HG02981 (cell line): ENCODE data around the gene SVIP.

Source experiments
- ATAC-seq: cut with Tn5 transposase; IDR thresholded peaks from one replicate; pipeline ENCODE4 v1.9.1; 2021; ENCODE audit warnings: mild to moderate bottlenecking, moderate library complexity; ENCODE audit not compliant: unreplicated experiment

Gene SVIP

DNA sequence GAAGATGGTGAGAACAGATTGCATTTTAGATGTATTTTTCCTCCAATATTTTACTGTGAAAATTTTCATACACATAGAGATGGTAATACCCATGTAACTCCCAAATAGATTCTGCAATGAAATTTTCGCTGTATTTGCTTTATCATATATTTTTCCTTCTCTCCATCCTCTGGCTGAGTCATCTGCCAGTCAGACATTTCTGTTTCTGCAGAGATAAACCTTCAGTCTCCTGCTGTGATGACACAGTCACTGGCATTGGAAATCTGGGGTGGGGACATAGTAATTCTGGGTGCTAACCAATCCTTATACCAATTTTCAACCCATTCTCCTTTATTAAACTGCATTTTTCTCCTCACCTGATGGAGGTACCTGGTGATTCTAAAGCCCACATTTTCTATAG, 33.7 kb downstream of the SVIP start:
- no peak for ATAC-seq

DNA sequence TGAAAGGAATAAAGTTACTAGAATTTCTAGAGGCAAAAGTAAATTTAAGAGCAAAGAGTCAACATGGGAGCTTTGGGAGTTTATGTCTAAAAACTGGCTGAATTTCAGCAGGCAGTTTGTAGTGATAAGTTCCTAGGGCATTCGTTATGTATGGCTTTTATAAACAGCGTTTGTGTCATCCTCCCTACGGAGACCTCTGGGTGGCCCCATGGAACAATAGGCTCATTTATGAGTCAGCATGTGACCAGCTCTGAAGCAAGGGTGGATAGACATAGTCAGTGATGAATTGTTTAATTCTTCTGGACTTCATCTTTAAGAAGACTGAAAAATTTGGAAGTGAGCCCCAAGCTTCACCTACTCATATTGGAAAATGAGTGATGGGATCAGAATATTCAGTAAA, 37.1 kb downstream of the SVIP start:
- ATAC-seq: peak; percentile 67

DNA sequence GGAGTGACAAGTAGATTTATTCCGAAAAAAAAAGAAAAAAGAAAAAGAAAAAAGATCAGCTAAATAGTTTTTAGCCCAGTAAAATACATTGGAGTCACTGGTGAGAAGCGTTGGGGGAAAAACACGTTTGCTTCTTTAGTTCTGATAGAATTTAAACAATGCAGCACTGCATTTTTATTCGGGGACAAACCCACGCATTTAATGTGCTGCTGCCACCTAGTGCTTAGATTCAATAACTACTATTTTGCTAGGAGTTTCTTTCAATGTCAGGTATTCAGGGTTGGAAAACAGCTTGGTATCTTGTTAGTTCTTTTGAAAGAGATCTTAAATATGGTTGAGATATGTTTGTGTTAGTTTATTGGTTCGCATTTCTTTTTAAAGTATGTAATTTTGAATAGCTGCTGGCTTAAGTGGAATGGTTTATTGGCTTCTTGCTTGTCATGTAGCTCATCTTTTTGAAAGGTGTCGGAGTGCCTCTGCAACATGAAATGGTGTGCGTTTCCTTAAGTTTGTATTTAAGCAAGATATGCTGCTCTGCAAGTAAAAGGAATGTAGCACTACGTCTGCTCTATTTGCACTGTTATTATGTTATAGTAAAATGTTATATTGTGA, 41.9 kb downstream of the SVIP start:
- no peak for ATAC-seq

DNA sequence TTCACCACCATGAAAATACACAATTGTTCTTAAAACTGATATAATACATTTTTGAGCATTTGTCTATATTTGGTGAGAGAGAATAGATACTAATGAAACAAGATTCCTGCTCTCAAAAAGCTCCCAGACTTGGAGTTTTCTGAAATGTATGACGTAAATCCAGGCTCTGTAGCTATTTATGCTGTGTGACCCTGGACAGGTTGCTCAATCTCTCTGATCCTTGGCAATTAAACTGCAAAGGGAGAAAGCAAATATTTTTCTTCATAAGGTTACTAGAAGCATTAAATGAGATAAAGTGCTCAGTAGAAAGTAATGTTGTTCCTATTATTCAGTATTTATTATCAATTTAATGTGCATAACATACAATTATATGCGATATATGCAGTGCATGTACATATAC, 42.5 kb downstream of the SVIP start:
- ATAC-seq: no peak

DNA sequence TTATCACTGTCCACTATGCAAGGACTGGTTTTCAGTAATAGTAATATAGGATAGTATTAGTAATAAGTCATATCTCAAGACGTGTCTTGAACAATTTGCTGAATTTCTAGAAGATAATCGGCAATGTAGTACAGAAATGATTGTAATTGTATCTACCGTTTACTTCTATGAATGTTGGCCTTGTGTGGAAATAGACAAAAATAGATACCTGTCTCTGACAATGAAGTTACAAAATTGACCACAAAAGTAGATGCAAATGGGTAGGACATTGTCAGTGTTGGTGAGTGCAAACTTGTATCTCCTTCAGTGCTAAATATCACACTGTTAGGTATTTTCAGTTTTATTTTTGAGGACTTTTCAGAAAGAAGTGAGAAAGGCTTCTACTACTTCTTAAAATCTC, 43.1 kb downstream of the SVIP start:
- peak; percentile 82 for ATAC-seq

DNA sequence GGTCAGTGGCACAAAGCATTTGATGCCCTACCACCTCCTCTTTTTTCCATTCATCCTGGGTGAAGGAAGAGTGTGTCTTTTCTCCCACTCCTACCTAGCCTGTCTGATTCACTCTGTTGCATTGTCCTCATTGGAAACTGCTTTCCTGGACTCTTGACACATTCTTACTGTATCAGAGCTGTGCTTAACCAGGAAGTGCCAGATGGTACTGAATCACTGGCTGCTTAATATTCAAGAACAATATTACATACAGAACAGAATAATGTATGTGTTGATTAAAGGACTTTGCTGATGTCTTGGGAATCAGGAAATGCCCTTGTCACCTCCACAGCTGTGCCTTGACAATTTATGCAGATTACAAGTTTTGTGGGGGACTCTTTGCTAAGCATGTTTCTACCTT, 44.4 kb downstream of the SVIP start:
- no peak for ATAC-seq

DNA sequence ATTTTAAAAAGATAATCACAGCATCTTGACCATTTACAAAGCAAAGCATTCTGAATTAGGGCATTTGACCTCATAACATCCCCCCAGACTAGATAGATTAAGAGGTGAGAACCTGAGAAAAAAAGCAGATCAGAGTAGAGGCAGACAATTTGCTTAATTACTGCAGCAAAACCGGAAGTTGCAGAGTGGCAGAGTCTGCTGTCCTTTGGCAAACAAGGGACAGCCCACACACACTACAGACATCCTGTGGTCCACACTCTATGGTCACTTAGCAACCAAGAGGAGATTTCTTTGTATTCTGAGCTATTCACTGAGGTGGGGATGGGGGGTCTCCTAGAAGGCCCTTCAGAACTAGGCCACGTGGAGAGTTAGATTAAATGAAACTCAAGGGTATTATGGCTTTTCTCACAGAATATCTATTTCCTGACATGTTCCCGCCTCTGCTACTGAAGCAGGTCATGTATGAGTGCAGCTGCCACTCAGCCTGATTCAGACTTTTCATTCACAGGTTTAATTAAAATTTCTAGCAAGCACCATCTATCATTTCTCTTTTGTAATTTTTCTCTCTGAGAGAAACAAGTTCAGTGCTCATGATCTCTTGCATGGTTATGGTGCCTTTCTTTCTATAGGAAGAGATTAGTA, 48.5 kb downstream of the SVIP start:
- peak; percentile 95 for ATAC-seq

DNA sequence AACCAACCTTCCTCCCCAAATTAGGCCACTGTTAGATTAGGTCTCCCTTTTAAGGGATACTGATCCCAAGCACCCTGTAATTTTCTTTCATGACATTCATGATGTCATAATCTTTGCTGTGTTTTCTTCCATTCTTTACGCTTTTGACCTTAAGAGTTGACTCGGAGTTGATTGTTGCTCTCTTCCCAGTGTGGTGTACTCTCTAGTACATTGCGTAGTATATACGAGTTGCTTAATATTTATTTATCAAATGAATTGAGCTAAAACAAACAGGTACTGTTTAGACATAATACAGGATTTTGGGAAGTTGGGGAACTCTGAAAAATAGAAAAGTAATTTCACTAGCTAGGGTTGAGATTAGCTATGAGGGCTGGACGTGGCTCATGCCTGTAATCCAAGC, 49.8 kb downstream of the SVIP start:
- ATAC-seq: no peak

DNA sequence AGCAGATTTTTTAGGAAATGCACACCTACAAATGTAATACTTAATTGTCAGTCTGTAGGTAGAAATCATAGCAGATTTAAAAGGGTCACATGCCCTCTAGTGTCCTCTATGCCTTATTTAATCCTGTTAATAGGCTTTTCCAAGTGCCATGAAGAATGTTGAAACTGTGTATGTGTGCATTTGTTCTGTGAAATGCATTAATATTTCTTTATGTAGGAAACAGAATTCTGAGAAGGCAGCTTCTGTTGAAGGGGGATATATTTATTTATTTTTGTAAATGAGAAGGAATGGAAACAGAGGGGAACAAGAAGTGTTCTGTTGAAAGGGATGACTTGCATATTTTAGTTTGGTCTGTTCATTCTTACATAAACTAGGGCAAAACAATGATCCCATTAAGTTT, 51.0 kb downstream of the SVIP start:
- ATAC-seq: no peak

DNA sequence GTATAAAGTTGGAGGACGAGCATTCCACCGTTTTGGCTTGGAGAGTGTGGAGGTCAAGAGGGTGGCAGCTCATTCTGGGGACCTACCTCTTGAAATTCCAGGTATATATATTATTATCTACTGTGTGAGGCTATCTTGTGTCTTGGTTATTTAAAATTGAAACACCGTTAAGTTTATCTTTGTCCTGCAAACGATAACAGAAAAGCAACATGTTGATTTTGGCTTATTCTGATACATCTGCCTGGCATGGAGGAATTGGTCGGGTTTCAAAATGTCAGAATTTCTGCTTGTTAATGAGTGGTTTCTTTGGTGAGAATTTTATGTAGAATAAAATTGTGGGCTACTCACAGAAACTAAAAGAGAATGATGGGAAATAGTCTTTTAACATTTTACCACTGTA, 54.4 kb downstream of the SVIP start:
- no peak for ATAC-seq

DNA sequence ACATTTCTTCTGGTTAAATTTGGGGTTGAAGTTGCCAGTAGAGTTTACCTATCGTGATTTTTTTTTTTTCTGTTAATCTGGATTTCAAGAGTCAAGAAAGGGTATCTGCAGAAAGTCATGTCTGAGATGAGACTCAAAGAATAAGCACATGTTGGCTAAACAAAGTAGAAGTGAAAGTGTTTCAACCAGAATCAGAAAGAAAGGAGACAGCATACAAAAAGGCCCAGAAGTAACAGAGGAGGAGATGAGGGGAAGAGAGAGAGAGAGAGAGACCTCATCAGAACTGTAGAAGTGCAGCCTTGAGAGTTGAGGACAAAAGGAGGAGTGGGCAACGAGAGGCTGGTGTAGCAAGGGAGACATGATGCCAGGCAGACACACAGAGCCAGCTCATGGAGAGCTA, 54.9 kb downstream of the SVIP start:
- peak; percentile 66 for ATAC-seq

DNA sequence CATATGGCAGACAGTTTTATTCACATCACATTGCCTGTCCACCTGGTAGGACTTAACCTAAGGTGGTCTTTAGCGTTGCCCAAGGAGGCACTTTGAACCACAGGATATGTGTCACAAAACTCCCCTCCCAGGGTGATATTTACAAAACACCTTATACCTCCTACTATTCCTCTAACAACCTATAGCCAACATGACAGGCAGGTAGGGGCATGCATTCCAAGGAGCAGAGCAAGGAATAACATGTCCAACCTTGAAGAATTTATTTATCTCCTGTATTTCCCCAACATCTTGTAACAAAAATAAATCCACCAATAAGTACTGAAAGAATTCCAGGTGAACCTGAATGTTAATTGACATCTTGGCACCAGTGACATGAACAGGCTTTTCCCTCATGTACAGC, 60.5 kb downstream of the SVIP start:
- ATAC-seq: no peak
